G401.6 (cell line): ENCODE measurements around the gene WAPL.

Experiments
- FAIRE-seq: peaks from 2 replicates; lab custom pipeline; 2012; peaks lifted over from hg19 to GRCh38; lab: Jason Lieb, UNC

WAPL gene

DNA sequence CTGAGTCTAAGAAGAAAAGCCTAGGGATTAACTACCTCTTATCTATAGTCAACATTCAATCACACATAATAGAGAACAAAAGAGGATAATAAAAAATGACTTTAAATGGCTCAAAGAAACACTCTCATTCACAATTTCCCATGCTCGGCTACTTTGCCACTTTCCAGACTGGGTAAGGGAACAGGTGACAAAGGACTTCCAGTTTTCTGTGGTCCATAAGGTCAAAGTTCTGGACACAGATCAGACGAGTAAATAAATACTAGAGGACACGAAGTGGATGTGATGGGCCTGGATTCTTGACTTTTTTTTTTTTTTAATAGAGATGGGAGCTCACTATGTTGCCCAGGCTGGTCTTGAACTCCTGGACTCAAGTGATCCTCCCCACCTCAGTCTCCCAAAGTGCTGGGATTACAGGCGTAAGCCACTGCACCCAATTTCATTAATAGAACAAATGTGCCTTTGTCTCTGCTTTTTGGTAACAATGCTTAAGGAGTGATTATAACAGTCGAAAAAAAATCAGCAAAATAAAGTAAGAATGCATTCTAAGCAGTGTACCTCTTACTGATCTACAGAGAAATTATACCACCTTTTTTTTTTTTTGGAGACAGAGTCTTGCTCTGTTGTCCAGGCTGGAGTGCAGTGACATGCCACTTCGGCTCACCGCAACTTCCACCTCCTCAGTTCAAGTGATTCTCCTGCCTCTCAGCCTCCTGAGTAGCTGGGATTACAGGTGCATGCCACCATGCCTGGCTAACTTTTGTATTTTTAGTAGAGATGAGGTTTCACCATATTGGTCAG lies 70.6 kb downstream of the WAPL start:
- peak; percentile 36 for FAIRE-seq

DNA sequence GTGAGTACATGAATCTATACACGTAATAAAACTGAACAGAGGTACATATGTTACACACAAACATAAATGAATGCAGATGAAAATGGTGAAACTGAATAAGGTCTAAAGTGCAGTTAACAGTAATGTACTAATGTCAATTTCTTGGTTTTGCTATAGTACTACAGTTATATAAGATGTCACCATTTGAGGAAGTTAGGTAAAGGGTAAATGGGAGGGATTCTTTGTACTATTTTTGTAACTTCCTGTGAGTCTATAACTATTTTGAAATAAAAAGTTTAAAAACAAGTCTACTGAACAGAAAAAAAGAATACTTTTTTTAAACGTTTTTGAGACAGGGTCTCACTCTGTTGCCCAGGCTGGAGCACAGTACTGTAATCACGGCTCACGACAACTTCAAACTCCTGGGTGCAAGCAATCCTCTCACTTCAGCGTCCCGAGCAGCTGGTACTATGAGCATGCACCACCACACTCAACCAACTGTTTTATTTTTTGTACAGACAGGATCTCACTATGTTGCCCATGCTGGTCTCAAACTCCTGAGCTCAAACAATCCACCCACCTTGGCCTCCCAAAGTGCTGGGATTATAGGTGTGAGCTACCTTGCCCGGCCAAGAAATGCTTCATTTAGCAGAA lies 71.5 kb downstream of the WAPL start:
- no peak for FAIRE-seq

DNA sequence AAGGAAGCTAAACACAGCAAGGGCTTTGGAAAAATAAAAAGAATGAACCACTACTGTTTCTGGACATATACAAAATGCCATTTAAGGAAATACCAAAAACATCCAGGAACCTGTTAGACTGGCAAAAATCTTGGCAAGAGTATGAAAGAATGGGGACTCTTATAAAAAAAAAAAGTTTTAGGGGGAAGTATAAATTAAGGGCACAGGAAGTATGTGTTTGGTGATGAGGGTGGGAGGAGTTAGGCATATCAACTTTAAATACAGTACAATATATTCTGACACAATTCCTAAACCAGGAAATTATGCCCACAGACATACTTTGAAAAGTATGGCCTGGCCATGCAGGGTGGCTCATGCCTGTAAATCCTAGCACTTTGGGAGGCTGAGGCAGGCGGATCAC lies 74.2 kb downstream of the WAPL start:
- no peak for FAIRE-seq

DNA sequence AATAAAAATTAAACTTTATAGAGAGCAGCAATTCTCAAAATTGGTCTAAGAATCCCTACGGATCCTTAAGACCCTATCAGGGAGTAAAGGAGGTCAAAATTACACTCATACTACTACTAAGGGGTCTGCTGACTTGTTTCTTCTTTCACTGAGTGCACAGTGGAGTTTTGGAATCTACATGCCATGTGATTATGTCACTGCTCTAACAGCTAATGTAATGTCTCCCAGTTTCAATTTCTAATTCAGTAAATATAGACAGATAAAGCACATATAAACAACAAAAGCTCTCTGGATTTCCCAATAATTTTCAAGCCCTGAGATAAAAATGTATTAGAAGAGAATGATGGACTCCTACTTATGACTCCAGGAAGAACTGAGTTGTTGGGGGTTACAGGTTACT lies 74.6 kb downstream of the WAPL start:
- no peak for FAIRE-seq

DNA sequence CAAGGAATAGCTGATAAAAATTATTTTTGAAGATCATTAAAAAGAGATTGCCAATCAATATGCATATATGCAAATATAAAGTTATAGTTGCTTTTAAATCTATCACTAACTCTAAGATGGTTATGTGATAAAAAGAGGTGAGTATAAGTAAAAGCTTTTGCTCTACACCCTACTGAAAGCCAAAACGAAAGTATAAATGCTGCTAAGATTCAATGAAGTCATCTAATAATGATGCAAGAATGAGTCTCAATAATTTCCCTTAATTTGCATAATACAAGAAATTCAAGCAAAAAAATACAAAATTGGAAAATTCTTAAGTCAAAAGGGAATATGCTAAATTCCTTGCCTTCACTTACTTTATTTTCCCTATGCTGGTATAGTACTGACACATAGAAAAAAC lies 75.2 kb downstream of the WAPL start:
- FAIRE-seq, result no peak

DNA sequence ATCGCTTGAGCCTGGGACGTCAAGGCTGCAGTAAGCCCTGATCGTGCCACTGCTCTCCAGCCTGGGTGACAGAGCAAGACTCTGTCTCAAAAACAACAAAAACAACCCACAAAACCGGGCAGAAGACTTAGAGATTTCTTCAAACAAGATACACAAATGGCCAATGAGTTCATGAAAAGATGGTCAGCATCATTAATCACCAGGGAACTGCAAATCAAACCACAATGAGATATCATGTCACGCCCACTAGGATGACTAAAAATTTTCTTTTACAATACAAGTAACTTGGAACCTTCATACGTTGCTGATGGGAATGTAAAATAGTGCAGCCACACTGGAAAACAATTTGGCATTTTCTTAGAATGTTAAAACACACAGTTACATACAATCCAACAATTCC lies 77.7 kb downstream of the WAPL start:
- FAIRE-seq, result no peak

DNA sequence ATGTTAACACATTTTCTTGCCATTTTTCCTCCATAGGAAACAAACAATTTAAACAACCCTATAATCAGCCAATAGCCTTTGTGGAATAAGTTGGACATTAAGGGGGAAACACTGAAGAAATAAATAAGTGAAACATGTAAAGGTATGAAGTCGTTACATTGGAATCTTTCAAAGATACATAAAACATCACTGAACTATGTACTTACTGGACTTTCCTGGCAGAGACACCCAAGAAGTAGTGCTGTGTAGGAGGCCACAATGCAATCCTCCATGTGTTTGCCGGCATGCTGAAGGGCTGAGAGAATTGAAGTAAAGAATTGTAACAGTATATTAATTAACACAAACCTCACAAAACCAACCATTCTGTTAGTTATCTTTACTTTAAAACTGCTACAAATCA lies 78.5 kb downstream of the WAPL start:
- no peak for FAIRE-seq

DNA sequence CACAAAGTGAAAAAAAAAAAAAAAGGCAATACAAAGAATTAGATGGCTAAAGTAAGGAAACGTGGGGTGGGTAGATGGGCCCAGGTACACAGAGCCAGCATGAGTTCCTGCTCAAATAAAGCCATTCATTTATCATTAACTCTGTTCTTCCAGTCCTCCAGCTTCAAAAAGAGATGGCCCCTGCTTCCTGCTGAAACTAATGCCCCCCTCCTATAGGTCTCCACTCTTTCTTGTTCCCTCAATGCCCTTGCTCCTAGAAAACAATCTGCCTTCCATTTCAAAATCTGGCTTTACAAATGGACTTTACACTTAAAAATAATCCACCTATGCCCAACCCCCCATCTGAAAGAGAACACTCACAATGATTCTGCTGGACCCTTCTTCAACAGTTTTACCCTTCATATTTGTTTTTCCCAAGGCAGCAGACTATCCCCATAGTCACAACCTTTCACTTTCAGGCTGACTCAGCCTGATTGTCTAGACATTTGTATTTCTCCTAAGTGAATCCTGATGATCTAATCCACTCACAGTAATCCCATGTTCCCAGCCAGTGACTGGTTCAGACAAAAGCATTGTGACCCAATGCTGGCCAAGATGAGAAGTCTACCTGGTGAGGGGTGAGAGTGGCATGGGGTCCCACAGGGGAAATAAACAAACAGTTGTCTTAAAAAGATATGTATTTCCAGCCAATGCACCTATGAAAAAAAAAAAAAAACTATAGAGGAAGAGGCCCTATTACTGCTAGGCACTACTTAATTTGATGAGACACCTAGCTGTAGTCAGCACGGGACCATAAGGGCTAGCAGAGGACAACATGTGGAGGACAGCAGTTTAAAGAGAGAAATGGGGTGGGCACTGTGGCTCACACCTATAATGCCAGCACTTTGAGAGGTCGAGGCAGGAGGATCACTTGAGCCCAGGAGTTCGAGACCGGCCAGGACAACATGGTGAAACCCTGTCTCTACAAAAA lies 80.4 kb downstream of the WAPL start:
- no peak for FAIRE-seq

DNA sequence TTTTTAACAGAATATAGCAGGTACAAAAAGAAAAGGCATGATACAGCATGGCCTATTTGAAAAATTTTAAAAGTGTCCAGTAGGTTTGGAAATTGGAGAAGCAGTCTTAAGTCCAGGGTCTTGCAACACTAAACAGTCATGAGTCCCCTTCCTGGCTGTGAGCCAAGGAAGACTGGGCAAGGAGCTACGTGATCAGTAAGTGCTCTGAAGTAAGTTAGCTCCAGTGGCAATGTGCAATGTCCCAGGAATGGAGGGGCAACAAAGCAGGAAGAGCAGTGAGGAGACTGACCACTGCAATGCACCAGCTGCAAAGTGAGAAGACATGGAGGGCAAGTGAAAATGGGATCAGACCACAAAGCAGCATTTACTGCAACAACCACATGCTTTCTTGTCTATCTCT lies 82.0 kb downstream of the WAPL start:
- FAIRE-seq, result no peak

DNA sequence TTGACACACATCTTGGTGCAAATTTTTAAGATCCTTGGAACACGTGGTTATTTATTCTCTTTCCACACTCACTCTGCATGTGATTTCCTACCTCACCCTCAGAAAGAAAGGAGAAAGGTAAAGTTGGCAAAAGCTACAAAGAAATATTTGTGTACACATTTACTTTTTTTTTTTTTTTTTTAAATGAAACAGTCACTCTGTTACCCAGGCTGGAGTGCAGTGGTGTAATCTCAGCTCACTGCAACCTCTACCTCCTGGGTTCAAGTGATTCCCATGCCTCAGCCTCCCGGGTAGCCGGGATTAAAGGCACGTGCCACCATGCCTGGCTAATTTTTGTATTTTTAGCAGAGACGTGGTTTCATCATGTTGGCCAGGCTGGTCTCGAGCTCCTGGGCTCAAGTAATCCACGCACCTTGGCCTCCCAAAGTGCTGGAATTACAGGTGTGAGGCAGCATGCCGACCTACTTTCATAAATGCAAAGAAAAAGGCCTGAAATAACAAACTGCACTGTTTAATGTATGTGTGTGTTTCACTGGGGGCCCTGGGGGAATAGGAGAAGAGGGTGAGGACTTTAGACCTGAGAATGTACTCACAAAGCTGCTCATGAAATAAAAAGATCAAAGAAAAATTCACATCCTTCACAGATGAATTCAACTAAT lies 83.4 kb downstream of the WAPL start:
- FAIRE-seq, result no peak

DNA sequence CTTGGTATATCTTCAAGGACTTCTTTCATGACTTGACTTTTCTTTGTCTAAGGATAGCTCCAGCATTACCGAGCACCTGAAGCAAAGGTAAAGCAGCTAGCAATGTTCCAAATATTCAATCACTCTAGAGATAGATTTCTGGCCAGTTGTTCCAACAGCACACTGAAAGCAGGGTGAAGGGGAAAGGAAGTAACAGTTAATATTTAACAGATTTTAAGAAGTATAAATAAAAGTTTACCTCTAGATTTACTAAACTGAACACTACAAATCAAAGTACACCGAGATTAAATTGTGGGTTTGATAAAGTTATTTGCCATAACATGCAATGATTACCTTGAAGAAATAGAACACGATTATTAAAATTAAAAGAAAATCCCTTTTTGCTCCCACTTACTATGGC lies 84.1 kb downstream of the WAPL start:
- no peak for FAIRE-seq

DNA sequence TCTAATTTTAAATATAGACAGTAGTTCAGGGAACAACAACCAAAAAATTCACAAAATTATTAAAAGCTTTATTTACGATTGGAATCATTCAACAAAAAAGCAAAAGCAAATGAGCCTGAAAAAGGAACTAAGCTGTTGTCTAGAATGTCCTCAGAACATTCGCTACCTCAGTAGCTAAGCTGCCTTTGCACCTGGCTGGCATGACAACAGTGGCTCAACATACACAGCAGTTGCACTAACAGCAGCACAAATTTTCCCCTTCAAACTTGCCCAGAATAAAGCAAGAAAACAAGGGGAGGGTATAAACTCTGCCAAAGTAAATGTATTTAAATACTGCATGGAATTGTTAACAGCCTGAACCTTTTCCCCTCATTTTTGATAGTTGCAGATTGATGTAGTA lies 84.6 kb downstream of the WAPL start:
- no peak for FAIRE-seq

DNA sequence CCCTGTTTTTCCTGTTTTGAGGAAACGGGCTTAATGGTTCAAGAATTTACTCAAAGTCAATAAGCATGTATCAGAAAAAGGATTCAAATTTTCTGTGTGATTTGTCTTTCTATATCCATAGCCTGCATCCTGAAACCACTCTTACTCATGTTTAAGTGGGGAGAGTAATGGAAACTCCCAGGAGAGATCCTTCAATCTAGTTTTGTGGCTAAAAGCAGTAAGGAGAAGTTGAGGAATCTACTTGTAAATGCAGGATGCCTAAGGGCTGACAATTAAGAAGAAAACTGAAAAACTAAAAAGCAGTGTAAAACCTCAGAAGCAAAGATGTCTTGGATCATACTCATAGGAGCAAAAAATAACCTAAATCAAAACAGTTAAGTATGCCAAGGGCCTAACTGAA lies 86.9 kb downstream of the WAPL start:
- no peak for FAIRE-seq

DNA sequence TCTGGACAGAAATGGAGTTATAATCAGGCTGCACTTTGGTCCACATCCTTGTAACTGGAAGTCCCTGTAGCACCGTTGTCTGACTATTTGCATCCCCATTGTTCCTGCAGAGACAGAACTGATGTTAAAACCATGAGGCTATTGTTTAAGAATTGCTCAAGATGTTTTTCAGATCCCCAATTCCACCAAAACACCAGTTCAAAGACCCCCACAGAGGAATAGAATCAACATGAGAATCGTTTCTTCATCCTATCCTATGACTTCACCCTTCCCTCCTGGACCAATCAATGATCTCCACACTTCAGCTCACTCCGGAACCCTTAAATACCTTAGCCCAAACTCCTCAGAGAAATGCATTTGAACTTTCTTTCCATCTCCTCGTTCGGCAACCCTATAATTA lies 97.9 kb downstream of the WAPL start:
- no peak for FAIRE-seq

DNA sequence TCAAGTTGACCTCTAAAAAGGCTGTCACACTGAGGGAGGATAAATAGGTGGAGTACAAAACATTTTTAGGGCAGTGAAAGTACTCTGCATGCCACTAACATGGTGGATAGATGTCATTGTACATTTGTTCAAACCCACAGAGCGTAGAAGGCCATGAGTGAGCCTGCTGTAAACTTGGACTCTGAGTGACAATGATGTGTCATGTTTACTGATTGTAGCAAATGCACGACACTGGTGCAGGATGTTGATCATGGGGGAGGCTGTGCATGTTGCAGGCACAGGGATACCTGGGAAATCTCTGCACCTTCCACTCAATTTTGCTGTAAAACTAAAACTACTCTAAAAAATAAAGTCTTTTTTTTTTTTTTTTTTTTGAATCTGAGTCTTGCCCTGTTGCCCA lies 102.5 kb downstream of the WAPL start:
- no peak for FAIRE-seq

DNA sequence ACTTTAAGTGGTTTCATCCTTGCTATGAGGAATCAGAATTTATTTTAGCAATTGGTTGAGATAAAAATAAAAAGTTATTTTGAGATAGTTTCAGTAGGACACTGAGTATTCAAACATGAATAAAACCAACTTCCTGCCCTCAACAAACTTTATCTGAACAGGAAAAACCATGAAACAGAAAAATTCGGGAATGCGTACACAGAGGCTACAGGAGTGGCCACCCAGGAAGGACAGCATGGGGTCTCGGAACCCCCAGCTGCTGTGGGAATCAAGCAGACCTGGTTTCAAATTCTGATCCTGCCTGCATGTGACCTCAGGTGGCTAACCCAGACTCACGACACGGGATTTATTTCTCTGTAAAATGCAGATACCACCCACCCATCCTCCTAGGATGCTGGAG lies 106.0 kb downstream of the WAPL start:
- no peak for FAIRE-seq

DNA sequence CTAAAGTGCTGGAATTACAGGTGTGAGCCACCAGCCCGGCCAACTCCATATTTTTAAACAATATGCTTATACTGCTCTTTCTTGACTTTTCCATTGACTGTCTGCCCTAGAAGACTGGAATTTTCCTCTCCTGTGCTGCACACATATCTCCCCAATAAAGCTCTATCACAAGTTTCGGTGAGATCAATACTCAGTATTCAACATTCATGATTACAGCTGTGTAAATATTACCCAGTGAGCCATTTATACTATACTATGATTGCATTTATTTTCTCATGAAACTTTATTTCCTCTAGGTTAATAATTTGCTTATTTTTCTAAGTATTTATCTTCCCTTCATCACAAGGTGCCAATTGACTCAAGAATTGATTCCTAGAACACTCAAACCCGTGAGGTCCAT lies 106.5 kb downstream of the WAPL start:
- FAIRE-seq, result no peak

DNA sequence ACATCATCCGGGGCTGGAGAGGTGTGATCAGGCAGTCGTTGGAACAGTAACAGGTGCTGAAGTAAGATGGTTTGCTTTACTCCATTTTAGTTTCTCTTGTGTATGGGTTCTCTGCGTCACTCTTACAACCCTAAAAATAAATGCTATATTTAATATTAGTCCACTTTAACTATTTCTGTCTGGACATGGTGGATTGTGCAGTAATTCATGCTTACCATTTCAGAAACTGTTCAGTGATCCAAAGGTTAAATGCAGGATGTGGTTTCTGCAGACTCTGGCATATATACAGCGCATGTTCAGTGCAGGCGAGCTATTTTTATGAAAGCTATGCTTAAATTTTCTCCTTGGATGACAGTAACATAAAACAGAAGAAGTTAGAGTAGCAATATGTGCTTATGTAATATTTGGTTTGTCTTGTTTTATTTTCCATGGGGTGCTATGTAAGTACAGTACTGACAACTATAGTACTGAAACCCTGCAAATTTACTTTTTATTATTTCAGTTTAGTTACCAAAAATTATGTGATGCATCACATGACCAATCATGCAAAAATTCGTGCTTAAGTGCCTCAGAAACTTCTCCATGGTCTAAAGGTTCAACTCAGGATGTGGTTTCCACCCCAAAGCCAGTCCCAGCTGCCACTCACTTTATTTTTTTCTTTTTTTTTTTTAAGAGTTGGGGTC lies 108.4 kb downstream of the WAPL start:
- FAIRE-seq, result no peak

DNA sequence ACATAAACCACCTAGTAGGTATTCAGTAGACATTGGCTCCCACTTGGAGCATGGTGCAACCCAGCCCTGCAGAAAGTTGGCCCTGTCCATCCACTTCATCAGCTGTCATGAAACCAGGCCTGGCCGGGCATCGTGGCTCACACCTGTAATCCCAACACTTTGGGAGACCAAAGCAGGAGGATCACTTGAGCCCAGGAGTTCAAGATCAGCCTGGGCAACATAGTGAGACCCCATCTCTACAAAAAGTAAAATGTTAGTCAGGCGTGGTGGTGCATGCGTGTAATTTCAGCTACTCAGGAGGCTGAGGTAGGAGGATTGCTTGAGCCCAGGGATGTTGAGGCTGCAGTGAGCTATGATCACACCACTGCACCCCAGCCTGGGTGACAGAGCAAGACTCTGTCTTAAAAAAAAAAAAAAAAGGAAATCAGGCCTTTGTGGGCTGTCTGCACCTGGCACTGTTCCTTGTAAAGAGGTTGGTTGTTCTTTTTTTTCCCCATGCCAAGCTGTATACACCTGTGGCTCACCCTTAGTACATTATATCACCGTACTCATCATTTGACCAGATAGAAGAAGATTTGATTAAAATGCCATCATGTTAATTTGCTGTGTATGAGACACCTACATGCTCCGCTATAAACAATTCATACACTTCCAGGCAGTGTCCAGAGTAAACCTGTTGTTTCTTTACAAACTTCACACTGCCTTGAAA lies 109.6 kb downstream of the WAPL start:
- FAIRE-seq, result no peak

DNA sequence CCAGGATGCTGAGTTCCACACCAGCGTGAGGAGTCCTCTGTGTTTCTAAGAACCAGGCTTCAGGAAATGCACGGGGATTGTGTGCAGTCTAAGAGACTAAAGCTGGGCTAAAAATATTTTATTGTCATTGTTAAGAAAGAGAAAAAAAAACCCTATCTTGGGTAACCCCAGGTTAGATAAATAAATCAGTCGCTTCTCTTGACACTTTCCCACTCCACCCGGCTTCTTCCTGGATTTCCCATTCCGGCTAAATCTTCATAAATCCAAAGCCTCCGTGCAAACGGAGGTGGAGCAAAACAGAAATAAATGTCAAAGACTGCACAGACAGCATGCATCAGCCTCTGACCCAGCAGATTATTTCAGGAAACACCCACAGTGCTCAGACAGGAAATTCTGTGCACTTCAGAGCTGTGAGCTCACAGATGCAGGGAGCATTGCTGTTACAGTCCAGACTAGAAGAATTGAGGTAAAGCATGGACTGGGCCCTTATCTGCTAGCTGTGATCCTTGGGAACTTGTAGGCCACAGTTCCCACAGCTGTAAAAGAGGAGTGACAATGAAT lies 110.2 kb downstream of the WAPL start:
- FAIRE-seq, result no peak

DNA sequence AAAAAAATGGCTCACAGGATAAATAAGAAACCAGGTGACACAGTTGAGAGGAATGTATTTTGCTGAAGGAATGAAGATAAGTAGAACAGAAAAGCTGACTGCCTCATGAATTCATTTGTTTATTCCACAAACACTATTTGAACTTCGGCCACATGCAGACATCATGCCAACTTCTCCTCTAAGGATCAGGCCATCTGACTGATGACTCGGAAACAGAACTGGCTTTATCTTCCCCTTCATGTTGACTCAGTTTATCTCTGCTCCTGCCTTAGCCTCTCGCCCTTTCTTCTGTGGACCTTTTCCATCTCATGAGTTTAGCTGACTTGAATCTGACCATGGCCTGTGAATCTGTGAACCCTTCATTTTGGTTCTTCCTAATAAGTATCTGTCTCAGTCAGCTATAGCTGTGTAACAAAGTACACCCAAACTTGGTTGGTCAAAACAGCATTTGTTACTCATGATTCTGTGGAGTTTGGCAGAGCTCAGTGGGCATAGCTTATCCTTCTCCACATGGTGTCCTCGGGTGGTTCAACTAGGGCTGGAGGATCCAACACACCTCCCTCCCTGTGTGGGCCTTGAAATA lies 111.0 kb downstream of the WAPL start:
- no peak for FAIRE-seq
